ENCODE measurements around the gene TPRN. TPM values are rescaled to one million over a fixed set of nuclear protein-coding genes. Genes with fewer than 3 reads are reported as not detected.

The TPRN gene
- total RNA-seq, 1 experiment from 2014 or later: 24.9 TPM

- Histone ChIP-seq H3K4me2 (ENCODE audit: low read length) (no peak overlapping the region), H3K36me3 (ENCODE audit: control insufficient read depth in 1 of 2, insufficient read depth in 2 of 2, low read length in 2 of 2) (peaks cover 0 to 20% of the 10 kb centered on the region in 2 experiments; a peak in 1 of 4 replicates), H3K4me3 (replicated peaks in 1 of 2; ENCODE audit: low read depth in 1 of 2, low read length in 2 of 2) (no peak overlapping the region), H3K9me2 (ENCODE audit: insufficient read depth) (no peaks in the 10 kb centered on the region), H3K79me2 (ENCODE audit: insufficient read depth, low read length) (peaks cover 43% of the 10 kb centered on the region), H3K4me1 (ENCODE audit: control insufficient read depth in 1 of 2, insufficient read depth in 2 of 2, low read length in 2 of 2) (peaks cover 12 to 22% of the 10 kb centered on the region in 2 experiments; a peak in 3 of 4 replicates), H2AFZ (ENCODE audit: low read depth, low read length, poor library complexity, severe bottlenecking) (no peak overlapping the region), H3K27ac (ENCODE audit: low read depth, low read length) (no peak overlapping the region), H3K9me3 (ENCODE audit: control insufficient read depth in 1 of 2, insufficient read depth in 1 of 2, low read depth in 1 of 2, low read length in 2 of 2) (no peaks in the 10 kb centered on the region), H3K9ac (ENCODE audit: low read length) (no peak overlapping the region), H3K27me3 (ENCODE audit: insufficient read depth, low read length) (no peaks in the 10 kb centered on the region), H4K20me1 (ENCODE audit: insufficient read depth) (no peaks in the 10 kb centered on the region)
- RAD21 ChIA-PET (ENCODE audit: low non-redundant PET in 1 of 2, low total read pairs in 2 of 2, uncharacterized antibody in 2 of 2, unreplicated experiment in 2 of 2): no interaction called here
- TF ChIP-seq FOSL1 (IDR thresholded peaks at IDR 0.05; ENCODE audit: low read depth) (no peak), TCF7L2 (IDR thresholded peaks at IDR 0.05; ENCODE audit: borderline replicate concordance, extremely low read depth, insufficient read depth, insufficient read length) (no peak), EZH2phosphoT487 (IDR thresholded peaks at IDR 0.05; ENCODE audit: borderline replicate concordance) (no peak), REST (IDR thresholded peaks at IDR 0.05; ENCODE audit: low read depth) (no peak), ZNF274 (IDR thresholded peaks at IDR 0.05; ENCODE audit: low read depth, low read length) (no peak), SP1 (IDR thresholded peaks at IDR 0.05; ENCODE audit: low read depth) (no peak), SIN3A (IDR thresholded peaks at IDR 0.05; ENCODE audit: low read depth) (no peak), ZBTB33 (IDR thresholded peaks at IDR 0.05; ENCODE audit: extremely low read depth, insufficient replicate concordance, low read length) (no peak), JUND (IDR thresholded peaks at IDR 0.05) (no peak)
- CTCF ChIA-PET: no interaction called here
- BruUV-seq (replicated peaks): no TSS peak
- POLR2A ChIA-PET: no interaction called here
- DNase-seq (ENCODE audit: low read depth, low spot score) (no peak), ATAC-seq (no peak)
- intact Hi-C loops (cut with micrococcal nuclease): loop anchor here (5.0 kb wide), 1 partner anchor 42 kb away; the partner anchor contains the start of genes CYSRT1 and RNF224
Observed at GRCh38 chr9:137184881-137185660, 15.5 kb downstream of the TPRN start.
